K562 (cell line): Measurements from ENCODE around the gene MVP. TPM values are rescaled to one million over a fixed set of nuclear protein-coding genes. Genes with fewer than 3 reads are reported as not detected.

Source experiments
- ATAC-seq: fragments of 200-7000 bp; cut with Tn5 transposase; 3 replicates; pipeline ENCODE4 v1.9.1; 2020; ENCODE audit warnings: moderate library complexity
- BruUV-seq: library from RNA; stranded (reverse); fragments of 400-500 nt; replicated peaks from 2 replicates; lab custom pipeline; 2021; lab: Mats Ljungman, UMichigan
- CTCF ChIA-PET: fragments of 300-600 bp; formaldehyde crosslinking; extraction: SDS; loops from one replicate; lab custom pipeline; 2021; ENCODE audit warnings: low intra/inter-chr PET ratio; lab: Yijun Ruan, JAX
- POLR2A ChIA-PET: fragments of 300-600, 350-650 bp; sonication (Branson Sonifier 250); formaldehyde crosslinking; extraction: SDS; loops from one replicate; lab custom pipeline; 2021; ENCODE audit warnings: antibody characterized with exemption, inconsistent platforms; lab: Yijun Ruan, JAX
- DNase-seq, 4 experiments: peaks; one replicate each; pipeline versions ENCODE4 v3.0.0 to v3.0.0-alpha.2; 2011 to 2018; ENCODE audit warnings: low spot score in 3 of 4, mixed read lengths in 3 of 4; ENCODE audit errors: extremely low read depth in 1 of 4
- FAIRE-seq: peaks from 2 replicates; lab custom pipeline; 2011; peaks lifted over from hg19 to GRCh38; lab: Jason Lieb, UNC
- H2AFZ ChIP-seq: 2 replicates; pipeline ENCODE4 v1.6.0; 2011; ENCODE audit warnings: low read depth, low read length, control low read depth, inconsistent platforms
- H3K27ac ChIP-seq: fragments of 200-600 bp; 3 replicates; pipeline ENCODE4 v1.8.0; 2011; ENCODE audit warnings: low read depth, mild to moderate bottlenecking, control low read depth, inconsistent platforms, low read length, moderate library complexity, mixed read lengths; ENCODE audit errors: extremely low read depth
- H3K27me3 ChIP-seq, 2 experiments: fragments of 300-600 bp in 1 of 2; 2 replicates in 1 of 2; 3 replicates in 1 of 2; pipeline versions ENCODE4 v1.6.0 to v1.8.0; 2011; ENCODE audit warnings: inconsistent platforms in 2 of 2, low read length in 2 of 2, mild to moderate bottlenecking in 1 of 2, mixed read lengths in 1 of 2, moderate library complexity in 1 of 2; ENCODE audit not compliant: control insufficient read depth in 2 of 2, insufficient read depth in 2 of 2
- H3K36me3 ChIP-seq: fragments of 300-600 bp; 3 replicates; pipeline ENCODE4 v1.8.0; 2011; ENCODE audit warnings: mild to moderate bottlenecking, low read length, inconsistent platforms; ENCODE audit not compliant: control insufficient read depth, insufficient read depth
- H3K4me1 ChIP-seq, 2 experiments: fragments of 200-600 bp in 1 of 2; replicated peaks in 1 of 2; 2 replicates in 1 of 2; 3 replicates in 1 of 2; pipeline versions ENCODE4 v1.5.1 to v1.8.0; 2011; ENCODE audit warnings: inconsistent platforms in 2 of 2, low read length in 2 of 2, mild to moderate bottlenecking in 1 of 2, mixed read lengths in 1 of 2, moderate library complexity in 1 of 2; ENCODE audit not compliant: control insufficient read depth in 2 of 2, insufficient read depth in 2 of 2
- H3K4me2 ChIP-seq: 2 replicates; pipeline ENCODE4 v1.6.1; 2011; ENCODE audit warnings: low read length, control low read depth, inconsistent platforms, mixed read lengths; ENCODE audit not compliant: insufficient read depth
- H3K4me3 ChIP-seq: fragments of 200-600 bp; sonication (generic), shearing (Covaris generic); 2 replicates; pipeline ENCODE4 v1.5.1; 2016; ENCODE audit warnings: control low read depth, inconsistent platforms
- H3K79me2 ChIP-seq: fragments of 200-600 bp; 3 replicates; pipeline ENCODE4 v1.8.0; 2011; ENCODE audit warnings: low read length, inconsistent platforms; ENCODE audit not compliant: control insufficient read depth, insufficient read depth
- H3K9ac ChIP-seq, 2 experiments: 2 replicates each; pipeline versions ENCODE4 v1.6.0 to v1.6.1; 2011; ENCODE audit warnings: low read depth in 2 of 2, low read length in 2 of 2, control low read depth in 1 of 2, inconsistent platforms in 1 of 2, mild to moderate bottlenecking in 1 of 2, mixed read lengths in 1 of 2; ENCODE audit not compliant: insufficient read depth in 1 of 2
- H3K9me1 ChIP-seq: one replicate; pipeline ENCODE4 v1.6.0; 2011; ENCODE audit warnings: inconsistent platforms, mild to moderate bottlenecking, low read length, moderate library complexity; ENCODE audit not compliant: control insufficient read depth, insufficient read depth
- H3K9me3 ChIP-seq: replicated peaks from 2 replicates; pipeline ENCODE4 v1.5.1; 2011; ENCODE audit warnings: low read depth, low read length, inconsistent platforms; ENCODE audit not compliant: control insufficient read depth, insufficient read depth
- H4K20me1 ChIP-seq: replicated peaks from 2 replicates; pipeline ENCODE4 v1.6.1; 2011; ENCODE audit warnings: low read length, inconsistent platforms, mixed read lengths; ENCODE audit not compliant: control insufficient read depth, insufficient read depth
- ATF1 ChIP-seq, 2 experiments: fragments of 450-650 bp in 1 of 2; IDR thresholded peaks; 2 replicates each; pipeline ENCODE4 v1.6.1; 2016; ENCODE audit warnings: missing compliant biosample characterization in 1 of 2, missing genetic modification characterization in 1 of 2
- CBX3 ChIP-seq, 2 experiments: IDR thresholded peaks; 1 replicate in 1 of 2; 2 replicates in 1 of 2; pipeline ENCODE4 v1.6.1; 2012; ENCODE audit warnings: inconsistent platforms in 2 of 2, low read length in 2 of 2, borderline replicate concordance in 1 of 2, control low read depth in 1 of 2
- CC2D1A ChIP-seq: fragments of 450-650 bp; IDR thresholded peaks from 2 replicates; pipeline ENCODE4 v1.6.1; 2017; ENCODE audit warnings: mild to moderate bottlenecking
- CCNT2 ChIP-seq: IDR thresholded peaks from 2 replicates; pipeline ENCODE4 v1.6.1; 2011; ENCODE audit warnings: borderline replicate concordance, low read depth, mild to moderate bottlenecking, moderate library complexity, mixed read lengths, low read length; ENCODE audit not compliant: insufficient read length; ENCODE audit errors: extremely low read depth
- ERF ChIP-seq: fragments of 450-650 bp; formaldehyde crosslinking; IDR thresholded peaks from 2 replicates; pipeline ENCODE4 v1.4.0; 2020; ENCODE audit warnings: mild to moderate bottlenecking, mixed read lengths
- FIP1L1 ChIP-seq: fragments of 200-400 bp; formaldehyde crosslinking; IDR thresholded peaks from 2 replicates; pipeline ENCODE4 v1.6.1; 2018; ENCODE audit warnings: mild to moderate bottlenecking, low read depth, low read length; ENCODE audit not compliant: poor library complexity, severe bottlenecking
- FOXK1 ChIP-seq: sonication (generic); formaldehyde crosslinking; IDR thresholded peaks from 2 replicates; pipeline ENCODE4 v1.8.0; 2022; ENCODE audit warnings: missing genetic modification reagents, mild to moderate bottlenecking, borderline replicate concordance
- FOXK2 ChIP-seq, 2 experiments: fragments of 450-650 bp; IDR thresholded peaks in 1 of 2; conservative IDR thresholded peaks in 1 of 2; 2 replicates each; pipeline ENCODE4 v1.6.1; 2016; ENCODE audit warnings: low read depth in 2 of 2, mild to moderate bottlenecking in 1 of 2
- KAT8 ChIP-seq: fragments of 450-650 bp; IDR thresholded peaks from 2 replicates; pipeline ENCODE4 v1.6.1; 2016; ENCODE audit warnings: low read depth, mild to moderate bottlenecking
- MBD2 ChIP-seq: sonication (generic); IDR thresholded peaks from 2 replicates; pipeline ENCODE4 v1.6.1; 2016; ENCODE audit warnings: low read depth, borderline replicate concordance
- MECOM ChIP-seq: fragments of 250-450 bp; sonication (Bioruptor Pico); IDR thresholded peaks from 2 replicates; pipeline ENCODE4 v1.8.0; 2022; ENCODE audit warnings: inconsistent platforms
- PCBP1 ChIP-seq: fragments of 200-400 bp; formaldehyde crosslinking; IDR thresholded peaks from 2 replicates; pipeline ENCODE4 v1.6.1; 2018; ENCODE audit warnings: mild to moderate bottlenecking, low read depth, low read length; ENCODE audit not compliant: poor library complexity, severe bottlenecking
- POLR2H ChIP-seq: IDR thresholded peaks from 2 replicates; pipeline ENCODE4 v1.6.1; 2016; ENCODE audit warnings: missing genetic modification characterization, low read depth, mild to moderate bottlenecking, control low read depth, missing compliant biosample characterization, moderate library complexity
- SPI1 ChIP-seq: IDR thresholded peaks from 2 replicates; pipeline ENCODE4 v1.6.1; 2011; ENCODE audit warnings: low read depth, low read length, control low read depth, borderline replicate concordance
- SRSF3 ChIP-seq: fragments of 200-400 bp; formaldehyde crosslinking; IDR thresholded peaks from 2 replicates; pipeline ENCODE4 v1.6.1; 2016; ENCODE audit warnings: mild to moderate bottlenecking, low read length, moderate library complexity; ENCODE audit not compliant: insufficient read depth
- TAF1 ChIP-seq: IDR thresholded peaks from 2 replicates; pipeline ENCODE4 v1.6.1; 2011; ENCODE audit warnings: mild to moderate bottlenecking, low read length, moderate library complexity; ENCODE audit not compliant: insufficient read depth, control insufficient read depth, severe bottlenecking; ENCODE audit errors: extremely low read depth
- ZKSCAN1 ChIP-seq: fragments of 150-350 bp; IDR thresholded peaks from 2 replicates; pipeline ENCODE4 v1.6.1; 2016; ENCODE audit warnings: low read depth, low read length
- ZNF12 ChIP-seq: sonication (generic); formaldehyde crosslinking; IDR thresholded peaks from 2 replicates; pipeline ENCODE4 v1.4.0; 2020; ENCODE audit warnings: mild to moderate bottlenecking, missing genetic modification reagents
- ZNF165 ChIP-seq: fragments of 250-450 bp; sonication (Bioruptor Pico); IDR thresholded peaks from 2 replicates; pipeline ENCODE4 v1.4.0; 2020; ENCODE audit warnings: borderline replicate concordance
- ZNF431 ChIP-seq: sonication (generic); formaldehyde crosslinking; IDR thresholded peaks from 2 replicates; pipeline ENCODE4 v1.8.0; 2022; ENCODE audit warnings: mild to moderate bottlenecking, missing genetic modification reagents
- WGBS: fragments of 100-300 bp; shearing (Covaris generic); methylation state at CpG from one replicate; pipeline ENCODE4 v1.1.6; 2016; ENCODE audit warnings: low coverage, mixed read lengths; ENCODE audit not compliant: insufficient coverage; ENCODE audit errors: missing lambda C conversion rate; 5-methylcytosine and 5-hydroxymethylcytosine counted together
- in situ Hi-C: fragments of 300-500 bp; cut with MboI; formaldehyde crosslinking; loops from 4 replicates; pipeline ENCODE4 v1.15.0; 2018; ENCODE audit warnings: inconsistent platforms, mixed read lengths
- intact Hi-C: fragments of 100-400 bp; cut with micrococcal nuclease; formaldehyde crosslinking; loops from 2 replicates; pipeline ENCODE4 v1.14.2; 2022
- polyA plus RNA-seq, 8 experiments: library from polyadenylated mRNA; depleted of rRNA in 4 of 8; stranded (reverse) in 5 of 8; unstranded in 3 of 8; fragments of >200 nt; fragmentation: Nextera tagmentation in 2 of 8; fragmentation: Illumina TruSeq in 1 of 8; extraction: Ambion mirVana in 2 of 8; extraction: Trizol in 1 of 8; gene quantifications; 2 replicates each; pipeline versions ENCODE4 v1.2.1 to v1.2.3, GENCODE V29; 2011 to 2014; ENCODE audit warnings: inconsistent platforms in 1 of 8, missing spikeins in 1 of 8
- total RNA-seq, 7 experiments: library from RNA; depleted of rRNA in 6 of 7; stranded (reverse); fragments of >200 nt in 6 of 7; fragmentation: Illumina TruSeq in 2 of 7; extraction: Trizol in 2 of 7; gene quantifications; 2 replicates each; pipeline versions ENCODE4 v1.2.1 to v1.2.3, GENCODE V29; 2011 to 2021; ENCODE audit warnings: low replicate concordance in 1 of 7
- TF ChIP-seq, protein P1 (sequence below): fragments of 200-800 bp; sonication (Bioruptor generic); IDR thresholded peaks from 2 replicates; pipeline ENCODE4 v1.6.1; 2017; ENCODE audit warnings: missing genetic modification characterization, missing compliant biosample characterization

Gene MVP
- total and polyA plus RNA-seq, 9 of the 15 experiments (the other 6 are each of a cell fraction or from before 2014, with no cell fraction given) = 0.39 to 1.9 (median 0.76) TPM; not detected in 2

DNA sequence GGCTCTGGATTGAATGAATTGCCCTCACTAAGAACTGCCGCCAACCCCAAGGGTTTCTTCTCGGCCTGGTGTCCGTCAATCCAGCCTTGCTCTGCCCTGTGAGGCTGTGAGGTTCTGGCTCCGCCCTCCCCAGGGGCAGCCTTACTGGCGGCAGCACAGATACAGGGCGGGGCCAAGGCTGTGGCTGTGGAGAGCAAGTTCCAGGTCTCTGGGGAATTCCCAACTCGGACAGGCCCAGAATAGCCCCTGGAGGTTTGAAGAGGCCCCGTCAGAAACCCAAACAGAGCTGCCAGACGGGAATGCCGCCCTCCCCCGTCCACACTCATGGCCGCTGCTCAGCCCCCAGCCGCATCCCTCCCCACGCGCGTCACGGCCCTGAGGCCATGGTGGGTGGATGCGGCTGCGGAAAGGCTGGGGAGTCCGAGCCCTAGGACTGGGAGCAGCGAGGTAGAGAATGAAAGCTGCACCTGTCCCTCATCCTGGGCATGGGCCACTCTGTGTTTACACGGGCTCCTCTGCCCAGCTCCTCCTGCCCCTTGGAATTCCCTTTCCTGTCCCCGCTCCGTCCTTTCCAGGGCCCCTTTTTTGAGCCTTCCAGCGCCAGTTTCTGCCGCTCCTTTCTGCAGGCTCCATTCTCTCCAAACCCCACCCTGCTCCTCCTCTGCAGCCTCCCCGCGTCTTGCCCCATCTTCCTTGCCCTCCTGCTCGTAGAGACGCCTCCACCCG is 8.9 kb upstream of the MVP start:
- ChIA-PET CTCF (interaction anchor here (0.6 kb wide), 1 partner anchor 852 kb away, joined by 5 read pairs; no protein-coding TSS in a partner anchor), POLR2A (interaction anchor here (0.8 to 1.5 kb wide), 5 partner anchors 18 to 255 kb away, joined by 3 to 4 read pairs (median 3); partner anchors contain the start of gene ALDOA)
- no TSS peak for BruUV-seq
- peaks cover 43 to 82% of the 10 kb centered on the region in 2 experiments for H3K4me1 ChIP-seq
- peak overlapping the region; percentile 37 for H3K4me3 ChIP-seq
- H3K79me2 ChIP-seq = peaks cover 42% of the 10 kb centered on the region
- WGBS = under 1% methylated on average over 31 of the region's 31 CpGs
- H3K4me2 ChIP-seq = peak overlapping the region; percentile 91
- peak overlapping the region; percentile 27; the same call in 1 of the 3 replicates for H3K27ac ChIP-seq
- no peaks in the 10 kb centered on the region for H3K27me3 ChIP-seq
- H2AFZ ChIP-seq = peak overlapping the region; percentile 64; the same call in 1 of the 2 replicates
- peak; percentile 81 for ATAC-seq
- peaks cover 23% of the 10 kb centered on the region; the same call in 1 of the 2 replicates for H4K20me1 ChIP-seq
- H3K36me3 ChIP-seq = peaks cover 36% of the 10 kb centered on the region
- H3K9me1 ChIP-seq = no peaks in the 10 kb centered on the region
- peak overlapping the region in 1 of 2 experiments; percentile 85; a peak in 3 of 4 replicates for H3K9ac ChIP-seq
- peak; percentile 49 to 94 (median 64) for DNase-seq
- no peaks in the 10 kb centered on the region for H3K9me3 ChIP-seq
- intact Hi-C loops = loop anchor here (10.0 kb wide), 1 partner anchor 213 kb away; the partner anchor contains the start of gene C16orf92
- in situ Hi-C loops = no loop called here
- FAIRE-seq = peak; percentile 99
- no peak for TF ChIP-seq POLR2H (tag)
- no peak for TF ChIP-seq CC2D1A
- TF ChIP-seq ATF1 (CRISPR knock-in tag; IDR thresholded peaks at IDR 0.05) = no peak
- TF ChIP-seq ATF1 (tag; IDR thresholded peaks at IDR 0.05) = peak; percentile 75
- 0 out of 2 replicates have a peak, but pooled peaks have one; percentile 18 for TF ChIP-seq ZKSCAN1
- TF ChIP-seq SRSF3 = no peak
- no peak for TF ChIP-seq KAT8
- TF ChIP-seq ERF (CRISPR knock-in tag) = 0 out of 2 replicates have a peak, but pooled peaks have one; percentile 46
- no peak for TF ChIP-seq FOXK1 (CRISPR knock-in tag)
- no peak for TF ChIP-seq MECOM
- 0 out of 2 replicates have a peak, but pooled peaks have one; percentile 47 for TF ChIP-seq MBD2
- no peak for TF ChIP-seq SPI1
- no peak for TF ChIP-seq FOXK2 (conservative IDR thresholded peaks at IDR 0.05 in 1 of 2, IDR thresholded peaks at IDR 0.05 in 1 of 2; ENCODE audit: low read depth in 2 of 2)
- TF ChIP-seq ZNF165 (CRISPR knock-in tag) = no peak
- peak; percentile 76 for TF ChIP-seq CCNT2
- no peak for TF ChIP-seq TAF1
- TF ChIP-seq ZNF431 (CRISPR knock-in tag) = no peak
- no peak for TF ChIP-seq PCBP1
- no peak for TF ChIP-seq CBX3 (IDR thresholded peaks at IDR 0.05; ENCODE audit: borderline replicate concordance in 1 of 2, low read length in 2 of 2)
- TF ChIP-seq, protein P1, sequence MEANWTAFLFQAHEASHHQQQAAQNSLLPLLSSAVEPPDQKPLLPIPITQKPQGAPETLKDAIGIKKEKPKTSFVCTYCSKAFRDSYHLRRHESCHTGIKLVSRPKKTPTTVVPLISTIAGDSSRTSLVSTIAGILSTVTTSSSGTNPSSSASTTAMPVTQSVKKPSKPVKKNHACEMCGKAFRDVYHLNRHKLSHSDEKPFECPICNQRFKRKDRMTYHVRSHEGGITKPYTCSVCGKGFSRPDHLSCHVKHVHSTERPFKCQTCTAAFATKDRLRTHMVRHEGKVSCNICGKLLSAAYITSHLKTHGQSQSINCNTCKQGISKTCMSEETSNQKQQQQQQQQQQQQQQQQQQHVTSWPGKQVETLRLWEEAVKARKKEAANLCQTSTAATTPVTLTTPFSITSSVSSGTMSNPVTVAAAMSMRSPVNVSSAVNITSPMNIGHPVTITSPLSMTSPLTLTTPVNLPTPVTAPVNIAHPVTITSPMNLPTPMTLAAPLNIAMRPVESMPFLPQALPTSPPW (CRISPR knock-in tag) = peak; percentile 65
- peak; percentile 65 for TF ChIP-seq FIP1L1
- no peak for TF ChIP-seq ZNF12 (CRISPR knock-in tag)
